22Rv1 (cell line): Measurements from ENCODE around the gene PNMA1.

ENCODE experiments used
- ZFX ChIP-seq: fragments of 450-650 bp; IDR thresholded peaks from 2 replicates; pipeline ENCODE4 v1.6.1; 2017; ENCODE audit warnings: antibody characterized with exemption, borderline replicate concordance
- TF ChIP-seq, protein P1 (sequence below): fragments of 450-650 bp; IDR thresholded peaks from 2 replicates; pipeline ENCODE4 v1.5.1; 2017; ENCODE audit warnings: mild to moderate bottlenecking

DNA sequence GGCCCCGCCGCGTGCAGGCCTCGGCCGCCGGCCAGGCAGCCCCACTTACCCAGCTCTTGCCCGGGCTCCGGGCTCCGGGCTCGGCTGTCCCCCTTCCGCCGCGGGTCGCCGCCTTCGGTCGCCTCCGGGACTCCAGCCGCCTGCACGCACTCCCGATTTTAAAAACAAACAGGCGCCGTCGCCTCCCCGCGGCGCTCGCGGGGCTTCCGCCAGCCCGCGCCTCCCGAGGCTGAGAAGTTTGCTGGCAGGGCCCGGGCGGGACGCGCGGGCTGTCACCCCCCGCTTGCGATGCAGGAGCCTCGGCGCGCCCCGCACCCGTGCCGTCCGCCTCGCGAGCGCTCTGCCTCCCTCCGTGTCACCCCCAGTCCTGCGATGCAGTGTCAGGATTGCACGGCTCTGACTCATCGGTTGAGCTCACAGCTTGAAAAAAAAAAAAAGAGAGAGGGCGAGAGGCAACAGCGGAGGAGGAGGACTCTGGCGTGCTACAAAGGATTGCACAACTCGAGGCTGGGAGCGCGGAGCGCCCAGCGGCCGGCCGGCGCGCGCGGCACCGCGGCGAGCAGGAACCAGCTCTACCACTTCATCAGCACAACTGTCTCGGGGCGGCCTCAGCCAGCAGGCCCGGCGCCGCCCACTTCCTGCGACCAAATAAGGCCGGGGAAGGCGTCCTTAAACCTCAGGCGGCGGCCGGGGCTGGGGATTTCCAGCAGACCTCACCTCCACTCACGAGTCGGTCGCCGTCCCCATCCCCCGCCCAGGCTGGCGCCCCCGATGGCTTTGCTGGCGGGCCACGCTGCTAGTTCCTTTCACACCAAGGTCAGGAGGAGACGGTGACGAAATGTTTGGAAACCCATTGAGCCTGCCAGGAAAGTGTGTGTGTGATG lies 45.8 kb upstream of the PNMA1 start:
- TF ChIP-seq, protein P1, sequence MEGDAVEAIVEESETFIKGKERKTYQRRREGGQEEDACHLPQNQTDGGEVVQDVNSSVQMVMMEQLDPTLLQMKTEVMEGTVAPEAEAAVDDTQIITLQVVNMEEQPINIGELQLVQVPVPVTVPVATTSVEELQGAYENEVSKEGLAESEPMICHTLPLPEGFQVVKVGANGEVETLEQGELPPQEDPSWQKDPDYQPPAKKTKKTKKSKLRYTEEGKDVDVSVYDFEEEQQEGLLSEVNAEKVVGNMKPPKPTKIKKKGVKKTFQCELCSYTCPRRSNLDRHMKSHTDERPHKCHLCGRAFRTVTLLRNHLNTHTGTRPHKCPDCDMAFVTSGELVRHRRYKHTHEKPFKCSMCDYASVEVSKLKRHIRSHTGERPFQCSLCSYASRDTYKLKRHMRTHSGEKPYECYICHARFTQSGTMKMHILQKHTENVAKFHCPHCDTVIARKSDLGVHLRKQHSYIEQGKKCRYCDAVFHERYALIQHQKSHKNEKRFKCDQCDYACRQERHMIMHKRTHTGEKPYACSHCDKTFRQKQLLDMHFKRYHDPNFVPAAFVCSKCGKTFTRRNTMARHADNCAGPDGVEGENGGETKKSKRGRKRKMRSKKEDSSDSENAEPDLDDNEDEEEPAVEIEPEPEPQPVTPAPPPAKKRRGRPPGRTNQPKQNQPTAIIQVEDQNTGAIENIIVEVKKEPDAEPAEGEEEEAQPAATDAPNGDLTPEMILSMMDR, result peak; percentile 32
- TF ChIP-seq ZFX, result no peak
